GM06990 (cell line): ENCODE measurements around the gene TMEM123.

ENCODE experiments used
- DNase-seq: peaks from one replicate; pipeline ENCODE4 v3.0.0-alpha.2; 2011; ENCODE audit not compliant: insufficient read length; ENCODE audit errors: extremely low read depth
- H3K27me3 ChIP-seq: replicated peaks from 2 replicates; pipeline ENCODE4 v1.6.0; 2011; ENCODE audit warnings: low read length; ENCODE audit not compliant: control insufficient read depth, insufficient read depth
- H3K36me3 ChIP-seq: 2 replicates; pipeline ENCODE4 v1.5.1; 2011; ENCODE audit warnings: low read length; ENCODE audit not compliant: control insufficient read depth, insufficient read depth
- H3K4me3 ChIP-seq: replicated peaks from 2 replicates; pipeline ENCODE4 v1.5.1; 2011; ENCODE audit warnings: low read depth, mild to moderate bottlenecking, control low read depth, low read length
- CTCF ChIP-seq: IDR thresholded peaks from 2 replicates; pipeline ENCODE4 v1.5.1; 2011; ENCODE audit warnings: low read length, control low read depth, mild to moderate bottlenecking, inconsistent platforms; ENCODE audit not compliant: insufficient read depth, poor library complexity, severe bottlenecking

Gene TMEM123

GRCh38 chr11:102452461-102453301, at the start of gene TMEM123:
TMEM123 (minus strand) TSS chr11:102452765; CDS start chr11:102452623, 142 bp downstream.
- TF ChIP-seq CTCF = no peak
- Histone ChIP-seq H3K36me3 (no peaks in the 10 kb centered on the region), H3K4me3 (peak within 1 kb of the TSS; percentile 91), H3K27me3 (no peaks in the 10 kb centered on the region)
- DNase-seq = peak; percentile 92

- Histone ChIP-seq H3K36me3 (no peaks in the 10 kb centered on the region), H3K27me3 (no peaks in the 10 kb centered on the region), H3K4me3 (no peak overlapping the region)
- no peak for DNase-seq
- TF ChIP-seq CTCF = no peak
These were observed 48.3 kb upstream of the TMEM123 start for GRCh38 chr11:102500829-102501228.

GRCh38 chr11:102499931-102500330, 47.4 kb upstream of the TMEM123 start:
- no peak overlapping the region for H3K4me3 ChIP-seq
- H3K36me3 ChIP-seq = no peaks in the 10 kb centered on the region
- DNase-seq = no peak
- H3K27me3 ChIP-seq = no peaks in the 10 kb centered on the region
- TF ChIP-seq CTCF = no peak

GRCh38 chr11:102499151-102499550, 46.6 kb upstream of the TMEM123 start:
- H3K27me3 ChIP-seq = no peaks in the 10 kb centered on the region
- no peak overlapping the region for H3K4me3 ChIP-seq
- no peak for TF ChIP-seq CTCF
- H3K36me3 ChIP-seq = no peaks in the 10 kb centered on the region
- no peak for DNase-seq

GRCh38 chr11:102497061-102497460, 44.5 kb upstream of the TMEM123 start:
- DNase-seq = no peak
- H3K36me3 ChIP-seq = no peaks in the 10 kb centered on the region
- H3K27me3 ChIP-seq = no peaks in the 10 kb centered on the region
- TF ChIP-seq CTCF = no peak
- no peak overlapping the region for H3K4me3 ChIP-seq
